GM19395 (cell line): Measurements from ENCODE around the gene CLSTN2.

Source experiments
- ATAC-seq: cut with Tn5 transposase; IDR thresholded peaks from one replicate; pipeline ENCODE4 v1.9.1; 2021; ENCODE audit warnings: mild to moderate bottlenecking, moderate library complexity; ENCODE audit not compliant: unreplicated experiment

The CLSTN2 gene

GRCh38 chr3:140470211-140470610, 535.2 kb downstream of the CLSTN2 start:
- no peak for ATAC-seq

DNA sequence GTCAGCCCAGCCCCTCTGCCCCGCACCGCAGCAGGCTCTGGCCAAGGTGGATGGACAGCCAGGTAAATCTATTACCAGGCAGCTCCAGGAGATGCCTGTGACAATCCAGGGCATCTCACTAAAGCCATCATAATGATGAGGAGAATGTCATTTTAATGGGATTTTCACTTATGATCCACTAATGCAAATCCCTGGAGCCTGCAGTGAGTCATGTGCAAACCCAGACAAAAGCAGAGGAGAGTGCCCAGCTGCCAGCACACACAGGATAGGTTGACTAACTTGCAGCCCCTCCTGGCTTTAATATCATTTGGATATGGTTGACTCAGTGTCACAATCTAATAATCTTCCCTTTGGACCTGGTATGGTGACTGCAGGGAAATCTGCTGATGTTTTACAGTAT, 536.0 kb downstream of the CLSTN2 start:
- no peak for ATAC-seq

- ATAC-seq = no peak
These were observed 537.5 kb downstream of the CLSTN2 start for GRCh38 chr3:140472306-140473020.

GRCh38 chr3:140487566-140487965, 552.6 kb downstream of the CLSTN2 start:
- no peak for ATAC-seq

- ATAC-seq = no peak
These were observed 558.3 kb downstream of the CLSTN2 start for GRCh38 chr3:140493271-140493670.

DNA sequence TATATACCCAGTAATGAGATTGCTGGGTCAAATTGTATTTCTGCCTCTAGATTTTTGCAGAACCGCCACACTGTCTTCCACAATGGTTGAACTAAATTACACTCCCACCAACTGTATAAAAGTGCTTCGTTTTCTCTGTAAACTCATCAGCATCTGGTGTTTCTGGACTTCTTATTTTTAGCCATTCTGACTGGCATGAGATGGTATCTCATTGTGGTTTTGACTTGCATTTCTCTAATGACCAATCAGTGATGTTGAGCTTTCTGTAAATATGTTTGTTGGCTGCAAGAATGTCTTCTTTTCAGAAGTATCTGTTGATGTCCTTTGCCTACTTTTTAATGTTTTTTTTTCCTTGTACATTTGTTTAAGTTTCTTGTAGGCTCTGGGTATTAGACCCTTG, 560.0 kb downstream of the CLSTN2 start:
- ATAC-seq = no peak

- ATAC-seq = no peak
These were observed 562.3 kb downstream of the CLSTN2 start for GRCh38 chr3:140497331-140497730.

DNA sequence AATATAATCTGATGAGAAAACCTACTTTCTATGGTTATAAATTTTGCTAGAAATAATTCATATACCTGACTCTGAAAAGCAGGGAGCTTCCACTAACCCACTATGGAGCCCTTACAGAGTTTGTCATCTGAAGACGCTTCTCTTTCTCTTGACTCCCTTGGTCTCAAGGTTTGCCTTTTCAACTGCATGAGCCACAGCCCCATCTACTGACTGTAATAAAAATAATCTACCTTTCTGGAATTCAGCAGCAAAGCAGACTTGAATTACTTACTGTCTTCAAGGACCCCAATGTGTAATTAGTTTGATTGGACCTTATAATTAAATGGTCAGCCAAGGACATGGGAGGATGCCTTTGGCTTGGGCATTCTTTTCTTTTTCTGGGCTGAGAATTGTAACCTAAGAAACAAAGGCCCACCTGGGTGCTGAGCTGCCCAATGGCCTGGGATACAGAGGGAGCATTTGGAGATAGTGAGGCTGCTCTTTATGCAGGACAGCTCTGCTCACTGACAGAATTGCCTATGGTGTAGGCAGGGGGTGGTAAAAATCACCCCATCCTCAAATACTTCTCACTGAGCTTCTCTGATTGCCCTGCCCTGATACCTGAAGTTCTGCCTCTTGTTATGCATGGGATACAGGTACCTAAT, 564.3 kb downstream of the CLSTN2 start:
- ATAC-seq = no peak

GRCh38 chr3:140500473-140500872, 565.5 kb downstream of the CLSTN2 start:
- ATAC-seq = no peak

DNA sequence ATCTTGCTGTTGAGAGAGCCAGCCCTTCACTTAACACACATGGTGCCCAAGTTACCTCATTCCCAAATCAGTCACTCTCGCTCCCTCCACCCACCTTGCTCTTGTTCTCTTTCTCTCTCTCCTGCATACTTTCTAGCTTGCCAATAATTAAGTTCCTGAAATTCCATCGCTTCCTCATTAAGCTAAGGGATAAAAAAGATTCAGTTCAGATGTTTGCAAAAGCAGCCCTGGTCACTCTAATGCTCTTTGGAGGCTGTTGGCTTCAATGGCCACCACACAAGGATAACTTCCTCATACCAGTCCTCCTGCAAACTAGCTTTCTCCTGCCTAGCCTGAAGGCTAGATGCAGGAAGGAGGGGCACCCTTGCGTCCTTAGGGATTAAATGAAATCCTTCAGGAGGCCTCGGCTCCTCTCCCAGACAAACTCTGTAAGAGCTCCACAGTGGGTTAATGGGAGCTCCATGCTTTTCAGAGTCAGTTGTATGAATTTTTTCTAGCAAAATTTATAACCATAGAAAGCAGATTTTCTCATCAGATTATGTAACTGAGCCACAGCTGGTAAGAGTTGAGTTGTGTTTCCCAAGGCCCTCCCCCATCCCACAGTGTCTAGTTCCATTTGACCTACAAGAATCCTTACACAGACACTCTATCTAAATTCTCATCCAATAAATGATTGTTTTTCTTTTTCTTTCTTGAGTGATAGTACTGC, 566.2 kb downstream of the CLSTN2 start:
- ATAC-seq = no peak

GRCh38 chr3:140501770-140502364, 566.9 kb downstream of the CLSTN2 start:
- no peak for ATAC-seq

DNA sequence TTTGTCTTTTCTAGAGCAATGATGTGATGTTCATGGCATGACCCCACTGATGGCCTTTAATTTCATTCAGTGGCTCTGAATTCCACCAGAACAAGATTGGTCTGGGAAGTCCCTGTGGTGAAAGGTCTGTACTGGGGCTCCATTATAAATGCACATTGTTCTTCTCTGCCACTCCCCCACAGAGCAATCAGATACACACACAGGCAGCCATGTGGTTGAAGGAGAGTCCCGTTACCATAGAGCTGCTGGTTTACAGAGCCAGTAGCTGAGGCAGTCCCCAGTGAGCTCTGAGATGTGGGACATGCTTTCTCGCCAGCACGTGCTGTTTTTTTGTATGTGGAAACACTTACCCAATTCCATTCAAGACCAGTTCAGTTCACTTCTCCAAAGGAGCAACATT, 570.2 kb downstream of the CLSTN2 start:
- ATAC-seq = peak; percentile 57

DNA sequence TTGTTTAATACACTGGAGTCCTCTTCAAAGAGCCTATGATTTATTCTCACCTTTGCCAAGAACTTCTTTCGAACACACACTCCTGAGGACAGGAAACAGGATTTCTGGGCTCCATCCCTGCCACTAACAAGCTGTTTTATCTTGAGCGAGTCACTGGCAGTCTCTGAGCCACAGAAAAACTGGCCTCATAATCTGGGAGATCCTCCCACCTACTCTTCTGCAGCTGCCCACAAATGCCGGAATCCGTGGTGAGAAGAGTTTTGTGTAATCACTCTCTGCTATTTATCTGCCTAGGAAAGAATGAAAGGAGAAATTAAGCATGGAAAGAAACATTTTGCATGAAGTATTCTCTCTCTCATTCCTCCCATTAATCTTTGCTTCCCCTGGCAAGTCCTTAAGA, 570.9 kb downstream of the CLSTN2 start:
- no peak for ATAC-seq

GRCh38 chr3:140508550-140508949, 573.6 kb downstream of the CLSTN2 start:
- no peak for ATAC-seq

DNA sequence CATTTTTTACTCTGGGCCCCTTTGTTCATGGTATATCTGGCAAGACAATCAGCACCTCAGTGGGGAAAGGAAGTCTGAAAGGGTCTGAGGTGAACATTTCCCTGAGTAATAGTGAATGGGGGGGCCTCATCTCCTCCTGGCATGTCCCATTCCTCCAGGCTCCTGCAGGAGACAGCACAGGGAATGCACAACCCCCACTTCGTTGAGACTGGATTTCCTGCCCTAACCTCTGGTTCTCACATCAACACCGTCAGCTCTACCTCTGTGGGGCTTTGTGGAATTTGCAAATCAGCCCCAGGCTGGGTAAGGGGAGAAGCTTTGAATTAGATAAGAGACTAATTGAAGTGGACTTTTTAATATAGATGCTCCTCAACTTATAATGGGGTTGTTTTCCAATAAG, 574.5 kb downstream of the CLSTN2 start:
- ATAC-seq = no peak

DNA sequence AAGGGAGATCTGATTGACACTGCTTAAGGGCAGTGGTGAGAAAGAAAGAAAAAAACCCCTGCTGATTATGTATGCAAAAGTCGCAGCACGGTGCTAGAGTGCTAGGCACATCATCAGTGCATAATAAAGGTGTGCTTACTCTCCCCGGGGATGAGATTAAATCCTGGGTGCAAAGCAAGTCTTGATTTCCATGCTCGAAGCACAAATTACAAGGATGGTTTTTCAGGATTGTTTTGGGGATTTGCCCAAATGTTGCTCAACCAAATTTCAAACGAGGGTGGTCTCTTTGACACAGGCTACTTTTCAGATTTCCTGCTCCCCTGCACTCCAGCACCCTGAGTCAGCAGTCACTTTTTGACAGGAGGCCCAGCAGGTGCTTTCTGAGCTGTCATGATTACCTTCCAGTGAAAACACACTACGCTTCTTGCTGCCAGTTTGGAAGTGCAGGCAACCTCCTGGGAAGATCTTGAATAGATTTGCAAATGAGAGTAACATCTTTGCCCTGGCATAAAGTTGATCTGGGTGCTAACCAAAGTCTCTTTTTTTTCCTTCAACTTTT, 575.4 kb downstream of the CLSTN2 start:
- ATAC-seq = no peak

- ATAC-seq = no peak
These were observed 586.9 kb downstream of the CLSTN2 start for GRCh38 chr3:140521751-140522445.

DNA sequence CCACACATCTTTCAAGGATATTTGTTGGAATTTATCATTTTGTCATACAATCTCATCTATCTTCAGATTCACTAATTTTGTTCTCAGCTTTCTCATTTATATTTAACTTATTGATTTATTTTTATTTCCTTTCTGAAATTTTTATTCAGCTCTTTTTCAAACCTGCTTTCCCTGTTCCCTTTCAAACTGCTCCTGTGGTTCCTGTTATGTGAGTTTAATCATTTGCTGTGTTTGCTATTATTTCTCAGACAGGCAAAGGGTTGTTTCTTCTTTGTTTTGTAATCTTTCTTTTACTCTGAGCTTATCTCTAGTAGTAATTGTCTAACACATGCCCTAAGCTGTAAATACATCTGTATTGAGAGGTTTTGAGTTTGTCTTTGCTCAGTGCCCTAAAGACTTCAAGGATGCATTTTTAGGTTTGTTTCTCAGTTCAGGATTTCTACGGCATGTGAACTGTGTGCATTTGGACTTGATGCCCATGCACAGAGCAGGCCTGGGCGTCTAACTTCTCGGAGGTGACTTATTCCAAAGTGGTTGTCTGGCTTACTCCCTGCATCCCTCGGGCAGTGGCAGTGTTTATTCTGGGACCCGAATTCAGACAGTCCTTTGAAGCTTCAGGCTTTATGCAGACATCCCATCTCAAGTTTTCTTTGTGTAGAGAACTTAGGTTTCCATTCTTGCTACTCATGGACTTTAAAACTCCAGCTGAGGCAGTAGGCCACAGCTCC, 587.8 kb downstream of the CLSTN2 start:
- ATAC-seq = no peak

DNA sequence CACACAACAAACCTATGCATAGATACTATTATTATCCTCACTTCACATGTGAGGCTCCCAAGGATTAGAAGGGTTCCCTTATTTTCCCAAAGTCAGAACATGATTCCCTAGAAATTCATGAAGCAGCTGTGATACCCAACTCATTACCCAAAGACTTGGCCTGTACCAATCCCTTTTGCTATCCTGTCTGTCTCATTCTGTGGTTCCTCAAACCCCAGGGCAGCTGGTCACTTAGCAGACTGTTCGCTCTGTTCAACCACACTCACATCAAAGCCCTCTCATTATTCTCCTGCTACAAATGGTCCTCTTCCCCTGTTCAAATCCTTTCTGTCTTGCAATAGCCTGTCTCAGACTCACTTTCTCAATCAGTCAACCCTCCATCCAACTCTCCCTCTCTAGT, 588.6 kb downstream of the CLSTN2 start:
- no peak for ATAC-seq

- ATAC-seq = no peak
These were observed 592.2 kb downstream of the CLSTN2 start for GRCh38 chr3:140527156-140527555.
